Panc1 (cell line): Measurements from ENCODE around the gene RPN2. TPM values are rescaled to one million over a fixed set of nuclear protein-coding genes. Genes with fewer than 3 reads are reported as not detected.

Experiments used
- ATAC-seq: fragments of 200-7000 bp; cut with Tn5 transposase; 2 replicates; pipeline ENCODE4 v1.9.1; 2020; ENCODE audit warnings: mild to moderate bottlenecking, moderate library complexity
- BruUV-seq: library from RNA; stranded (reverse); fragments of 400-500 nt; replicated peaks from 2 replicates; lab custom pipeline; 2021; lab: Mats Ljungman, UMichigan
- CTCF ChIA-PET: fragments of 300-600 bp; sonication (Branson Sonifier 250); formaldehyde crosslinking; loops from one replicate; lab custom pipeline; 2022; ENCODE audit warnings: antibody characterized with exemption; lab: Charles Lee
- POLR2A ChIA-PET: fragments of 300-600 bp; sonication (Branson Sonifier 250); formaldehyde crosslinking; loops from one replicate; lab custom pipeline; 2022; ENCODE audit warnings: antibody characterized with exemption; lab: Charles Lee
- DNase-seq: peaks from one replicate; pipeline ENCODE4 v3.0.0-alpha.2; 2010; ENCODE audit warnings: low read depth, low spot score
- H3K27ac ChIP-seq: 2 replicates; pipeline ENCODE4 v1.5.1; 2011; ENCODE audit warnings: mild to moderate bottlenecking, low read length, inconsistent platforms
- H3K27me3 ChIP-seq: fragments of 200-500 bp; sonication (Bioruptor generic); 2 replicates; pipeline ENCODE4 v1.6.0; 2014; ENCODE audit warnings: low read length, inconsistent platforms; ENCODE audit not compliant: control insufficient read depth, insufficient read depth
- H3K36me3 ChIP-seq: fragments of 200-500 bp; sonication (Bioruptor generic); 2 replicates; pipeline ENCODE4 v1.5.1; 2014; ENCODE audit warnings: inconsistent platforms, mild to moderate bottlenecking, low read length, moderate library complexity; ENCODE audit not compliant: control insufficient read depth, insufficient read depth
- H3K4me1 ChIP-seq: 2 replicates; pipeline ENCODE4 v1.5.1; 2011; ENCODE audit warnings: inconsistent platforms, mild to moderate bottlenecking, low read length, moderate library complexity; ENCODE audit not compliant: control insufficient read depth, insufficient read depth
- H3K4me3 ChIP-seq, 2 experiments: 2 replicates each; pipeline ENCODE4 v1.5.1; 2011 to 2012; ENCODE audit warnings: low read depth in 2 of 2, low read length in 2 of 2, mild to moderate bottlenecking in 2 of 2, inconsistent platforms in 1 of 2, moderate library complexity in 1 of 2
- H3K9me3 ChIP-seq: fragments of 200-500 bp; sonication (Bioruptor generic); 2 replicates; pipeline ENCODE4 v1.5.1; 2014; ENCODE audit warnings: low read depth, mild to moderate bottlenecking, inconsistent platforms, low read length, moderate library complexity; ENCODE audit not compliant: control insufficient read depth, insufficient read depth
- POLR2AphosphoS5 ChIP-seq: IDR thresholded peaks from 2 replicates; pipeline ENCODE4 v1.6.1; 2012; ENCODE audit warnings: mild to moderate bottlenecking, low read depth, low read length, moderate library complexity
- SIN3A ChIP-seq: IDR thresholded peaks from 2 replicates; pipeline ENCODE4 v1.6.1; 2012; ENCODE audit warnings: low read depth, mild to moderate bottlenecking, low read length, moderate library complexity, borderline replicate concordance; ENCODE audit not compliant: insufficient read depth
- TCF7L2 ChIP-seq: IDR thresholded peaks from 2 replicates; pipeline ENCODE4 v1.6.1; 2011; ENCODE audit warnings: mild to moderate bottlenecking, low read depth, low read length, inconsistent platforms
- in situ Hi-C: cut with HindIII; loops from 2 replicates; pipeline ENCODE4 v1.10.0; 2016; ENCODE audit warnings: low sequenced_read_pairs, low pct_unique_long_range_greater_than_20kb
- intact Hi-C: fragments of 100-400 bp; cut with micrococcal nuclease; formaldehyde crosslinking; loops from one replicate; pipeline ENCODE4 v1.10.0; 2022; ENCODE audit not compliant: unreplicated experiment
- total RNA-seq: library from RNA; stranded (reverse); gene quantifications from one replicate; pipeline ENCODE4 v1.2.1, GENCODE V29; 2021; ENCODE audit not compliant: unreplicated experiment
- TF ChIP-seq, protein P1 (sequence below), 2 experiments: IDR thresholded peaks; 2 replicates each; pipeline ENCODE4 v1.6.1; 2011 to 2012; ENCODE audit warnings: low read depth in 2 of 2, control low read depth in 1 of 2, low read length in 1 of 2, mild to moderate bottlenecking in 1 of 2, moderate library complexity in 1 of 2; ENCODE audit not compliant: insufficient read depth in 1 of 2
- TF ChIP-seq, protein P2 (sequence below): fragments of 450-650 bp; IDR thresholded peaks from 2 replicates; pipeline ENCODE4 v1.5.1; 2017; ENCODE audit warnings: mild to moderate bottlenecking

Gene RPN2
- total RNA-seq, 1 experiment from 2014 or later = 250 TPM

DNA sequence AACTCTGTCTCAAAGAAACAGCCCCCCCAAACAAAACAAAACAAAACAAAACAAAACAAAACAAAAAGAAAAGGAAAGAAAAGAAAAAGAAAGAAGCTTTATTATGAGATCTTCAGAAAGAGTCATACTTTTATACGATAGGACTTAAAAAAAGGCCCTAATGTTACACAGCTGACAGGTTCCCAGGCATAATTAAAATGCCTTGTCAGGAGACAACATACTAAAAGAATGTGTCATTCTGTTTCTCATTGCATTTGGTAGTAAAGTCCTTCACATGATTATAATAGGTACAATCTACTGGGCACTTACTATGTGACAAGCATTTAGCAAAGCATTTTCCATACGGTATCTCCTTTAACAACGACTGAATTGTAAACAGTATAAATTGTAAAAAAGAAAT, 36.4 kb upstream of the RPN2 start:
- DNase-seq = no peak
- ATAC-seq = no peak
- ChIA-PET CTCF (no interaction called here), POLR2A (no interaction called here)
- Histone ChIP-seq H3K4me1 (no peaks in the 10 kb centered on the region), H3K4me3 (no peak overlapping the region), H3K27ac (no peak overlapping the region), H3K36me3 (no peaks in the 10 kb centered on the region), H3K27me3 (no peaks in the 10 kb centered on the region), H3K9me3 (no peaks in the 10 kb centered on the region)
- no TSS peak for BruUV-seq
- intact Hi-C loops (no loop called here), in situ Hi-C loops (no loop called here)
- TF ChIP-seq, protein P1, sequence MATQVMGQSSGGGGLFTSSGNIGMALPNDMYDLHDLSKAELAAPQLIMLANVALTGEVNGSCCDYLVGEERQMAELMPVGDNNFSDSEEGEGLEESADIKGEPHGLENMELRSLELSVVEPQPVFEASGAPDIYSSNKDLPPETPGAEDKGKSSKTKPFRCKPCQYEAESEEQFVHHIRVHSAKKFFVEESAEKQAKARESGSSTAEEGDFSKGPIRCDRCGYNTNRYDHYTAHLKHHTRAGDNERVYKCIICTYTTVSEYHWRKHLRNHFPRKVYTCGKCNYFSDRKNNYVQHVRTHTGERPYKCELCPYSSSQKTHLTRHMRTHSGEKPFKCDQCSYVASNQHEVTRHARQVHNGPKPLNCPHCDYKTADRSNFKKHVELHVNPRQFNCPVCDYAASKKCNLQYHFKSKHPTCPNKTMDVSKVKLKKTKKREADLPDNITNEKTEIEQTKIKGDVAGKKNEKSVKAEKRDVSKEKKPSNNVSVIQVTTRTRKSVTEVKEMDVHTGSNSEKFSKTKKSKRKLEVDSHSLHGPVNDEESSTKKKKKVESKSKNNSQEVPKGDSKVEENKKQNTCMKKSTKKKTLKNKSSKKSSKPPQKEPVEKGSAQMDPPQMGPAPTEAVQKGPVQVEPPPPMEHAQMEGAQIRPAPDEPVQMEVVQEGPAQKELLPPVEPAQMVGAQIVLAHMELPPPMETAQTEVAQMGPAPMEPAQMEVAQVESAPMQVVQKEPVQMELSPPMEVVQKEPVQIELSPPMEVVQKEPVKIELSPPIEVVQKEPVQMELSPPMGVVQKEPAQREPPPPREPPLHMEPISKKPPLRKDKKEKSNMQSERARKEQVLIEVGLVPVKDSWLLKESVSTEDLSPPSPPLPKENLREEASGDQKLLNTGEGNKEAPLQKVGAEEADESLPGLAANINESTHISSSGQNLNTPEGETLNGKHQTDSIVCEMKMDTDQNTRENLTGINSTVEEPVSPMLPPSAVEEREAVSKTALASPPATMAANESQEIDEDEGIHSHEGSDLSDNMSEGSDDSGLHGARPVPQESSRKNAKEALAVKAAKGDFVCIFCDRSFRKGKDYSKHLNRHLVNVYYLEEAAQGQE (IDR thresholded peaks at IDR 0.05; ENCODE audit: insufficient read depth in 1 of 2, low read depth in 2 of 2, low read length in 1 of 2) = no peak
- TF ChIP-seq TCF7L2 (no peak), SIN3A (no peak), POLR2AphosphoS5 (no peak)
- TF ChIP-seq, protein P2, sequence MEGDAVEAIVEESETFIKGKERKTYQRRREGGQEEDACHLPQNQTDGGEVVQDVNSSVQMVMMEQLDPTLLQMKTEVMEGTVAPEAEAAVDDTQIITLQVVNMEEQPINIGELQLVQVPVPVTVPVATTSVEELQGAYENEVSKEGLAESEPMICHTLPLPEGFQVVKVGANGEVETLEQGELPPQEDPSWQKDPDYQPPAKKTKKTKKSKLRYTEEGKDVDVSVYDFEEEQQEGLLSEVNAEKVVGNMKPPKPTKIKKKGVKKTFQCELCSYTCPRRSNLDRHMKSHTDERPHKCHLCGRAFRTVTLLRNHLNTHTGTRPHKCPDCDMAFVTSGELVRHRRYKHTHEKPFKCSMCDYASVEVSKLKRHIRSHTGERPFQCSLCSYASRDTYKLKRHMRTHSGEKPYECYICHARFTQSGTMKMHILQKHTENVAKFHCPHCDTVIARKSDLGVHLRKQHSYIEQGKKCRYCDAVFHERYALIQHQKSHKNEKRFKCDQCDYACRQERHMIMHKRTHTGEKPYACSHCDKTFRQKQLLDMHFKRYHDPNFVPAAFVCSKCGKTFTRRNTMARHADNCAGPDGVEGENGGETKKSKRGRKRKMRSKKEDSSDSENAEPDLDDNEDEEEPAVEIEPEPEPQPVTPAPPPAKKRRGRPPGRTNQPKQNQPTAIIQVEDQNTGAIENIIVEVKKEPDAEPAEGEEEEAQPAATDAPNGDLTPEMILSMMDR = no peak

DNA sequence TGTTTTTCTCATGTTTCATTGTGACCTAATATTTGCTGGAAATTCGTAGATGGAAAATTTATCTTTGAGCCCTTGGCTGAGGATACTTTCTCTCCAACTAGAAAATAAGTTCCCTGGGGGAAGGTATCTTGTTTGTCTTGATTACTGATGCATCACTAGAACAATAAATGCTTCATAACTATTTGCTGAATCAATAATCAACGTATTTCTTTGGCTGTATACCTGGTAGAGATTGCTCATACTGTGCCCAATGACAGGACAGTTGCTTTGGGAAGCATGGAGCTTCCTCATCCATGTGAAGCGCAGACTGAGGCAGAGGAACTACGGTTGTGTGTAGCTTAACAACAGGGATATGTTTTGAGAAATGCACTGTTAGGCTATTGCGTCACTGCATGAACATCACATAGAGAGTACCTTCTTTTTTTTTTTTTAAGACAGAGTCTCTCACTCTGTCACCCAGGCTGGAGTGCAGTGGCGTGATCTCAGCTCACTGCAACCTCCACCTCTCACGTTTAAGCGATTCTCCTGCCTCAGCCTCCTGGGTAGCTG, 34.2 kb upstream of the RPN2 start:
- in situ Hi-C loops = no loop called here
- no peak for DNase-seq
- Histone ChIP-seq H3K9me3 (no peaks in the 10 kb centered on the region), H3K27me3 (no peaks in the 10 kb centered on the region), H3K4me1 (no peaks in the 10 kb centered on the region), H3K4me3 (no peak overlapping the region), H3K27ac (no peak overlapping the region), H3K36me3 (no peaks in the 10 kb centered on the region)
- ChIA-PET CTCF (no interaction called here), POLR2A (no interaction called here)
- BruUV-seq = no TSS peak
- intact Hi-C loops = no loop called here
- no peak for ATAC-seq
- TF ChIP-seq, protein P2 = no peak
- TF ChIP-seq TCF7L2 (no peak), POLR2AphosphoS5 (no peak), SIN3A (no peak)
- TF ChIP-seq, protein P1 (IDR thresholded peaks at IDR 0.05; ENCODE audit: insufficient read depth in 1 of 2, low read depth in 2 of 2, low read length in 1 of 2) = no peak
